Breast epithelium (tissue), 3 donors: ENCODE data around the gene MRPL55.

Source experiments
- POLR2AphosphoS5 ChIP-seq, 3 donors: sonication (generic); formaldehyde crosslinking; IDR thresholded peaks; one replicate each; pipeline ENCODE4 v1.6.1; 2017; ENCODE audit warnings: antibody characterized with exemption in 3 of 3
- TF ChIP-seq, protein P1 (sequence below), 3 donors: fragments of 450-650 bp; IDR thresholded peaks; one replicate each; pipeline ENCODE4 v1.5.1; 2016 to 2017; ENCODE audit warnings: antibody characterized with exemption in 3 of 3, mild to moderate bottlenecking in 3 of 3, moderate library complexity in 3 of 3

DNA sequence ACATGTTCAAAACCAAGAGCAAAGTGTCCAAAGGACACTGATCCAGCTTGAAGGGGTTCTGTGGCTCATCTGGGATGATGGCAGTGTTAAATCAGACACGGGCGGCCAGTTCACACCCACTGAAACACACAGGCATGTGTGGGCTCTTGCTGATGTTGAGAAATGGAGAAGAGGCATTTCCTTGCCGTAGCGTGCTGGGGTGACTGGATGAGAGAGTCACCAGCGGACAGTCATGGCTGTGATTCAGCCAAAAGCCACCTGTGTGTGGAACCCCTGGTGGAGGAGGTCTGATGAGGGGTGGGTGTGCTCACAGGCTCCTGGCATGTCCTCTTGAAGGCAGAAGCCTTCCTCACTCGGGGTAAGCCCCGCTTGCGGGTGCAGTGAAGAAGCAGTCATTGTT, 13.2 kb downstream of the MRPL55 start:
- TF ChIP-seq, protein P1, sequence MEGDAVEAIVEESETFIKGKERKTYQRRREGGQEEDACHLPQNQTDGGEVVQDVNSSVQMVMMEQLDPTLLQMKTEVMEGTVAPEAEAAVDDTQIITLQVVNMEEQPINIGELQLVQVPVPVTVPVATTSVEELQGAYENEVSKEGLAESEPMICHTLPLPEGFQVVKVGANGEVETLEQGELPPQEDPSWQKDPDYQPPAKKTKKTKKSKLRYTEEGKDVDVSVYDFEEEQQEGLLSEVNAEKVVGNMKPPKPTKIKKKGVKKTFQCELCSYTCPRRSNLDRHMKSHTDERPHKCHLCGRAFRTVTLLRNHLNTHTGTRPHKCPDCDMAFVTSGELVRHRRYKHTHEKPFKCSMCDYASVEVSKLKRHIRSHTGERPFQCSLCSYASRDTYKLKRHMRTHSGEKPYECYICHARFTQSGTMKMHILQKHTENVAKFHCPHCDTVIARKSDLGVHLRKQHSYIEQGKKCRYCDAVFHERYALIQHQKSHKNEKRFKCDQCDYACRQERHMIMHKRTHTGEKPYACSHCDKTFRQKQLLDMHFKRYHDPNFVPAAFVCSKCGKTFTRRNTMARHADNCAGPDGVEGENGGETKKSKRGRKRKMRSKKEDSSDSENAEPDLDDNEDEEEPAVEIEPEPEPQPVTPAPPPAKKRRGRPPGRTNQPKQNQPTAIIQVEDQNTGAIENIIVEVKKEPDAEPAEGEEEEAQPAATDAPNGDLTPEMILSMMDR (IDR thresholded peaks at IDR 0.05) = no peak
- TF ChIP-seq POLR2AphosphoS5 (IDR thresholded peaks at IDR 0.05) = no peak
